NCI-H2029 (cell line): ENCODE data around the gene IL11.

Source experiments
- DNase-seq: peaks from one replicate; lab custom pipeline; 2025; lab: John Stamatoyannopoulos, UW

The IL11 gene

GRCh38 chr19:55391191-55391670, 21.0 kb upstream of the IL11 start:
- no peak for DNase-seq

GRCh38 chr19:55390461-55390880, 20.2 kb upstream of the IL11 start:
- DNase-seq: no peak

GRCh38 chr19:55389386-55390317, 19.4 kb upstream of the IL11 start:
- no peak for DNase-seq

- no peak for DNase-seq
Observed at GRCh38 chr19:55387736-55388497, 17.7 kb upstream of the IL11 start.

GRCh38 chr19:55386493-55386971, 16.3 kb upstream of the IL11 start:
- DNase-seq: no peak

- peak; percentile 99 for DNase-seq
Observed at GRCh38 chr19:55385724-55386492, 15.6 kb upstream of the IL11 start, which contains the start of gene RPL28. Gene RPL28, plus strand, starts transcription at chr19:55385932. Its CDS starts 426 bp downstream, at chr19:55386358.

GRCh38 chr19:55384920-55385723, 14.9 kb upstream of the IL11 start:
- peak; percentile 96 for DNase-seq

- DNase-seq: peak; percentile 31
Observed at GRCh38 chr19:55384131-55384919, 14.1 kb upstream of the IL11 start, which contains the start of gene TMEM238. Gene TMEM238, minus strand, starts transcription at chr19:55384292. Its CDS starts 33 bp downstream, at chr19:55384259.

- DNase-seq: peak; percentile 55
Observed at GRCh38 chr19:55383279-55384130, 13.2 kb upstream of the IL11 start.

GRCh38 chr19:55382522-55383054, 12.3 kb upstream of the IL11 start:
- no peak for DNase-seq

- DNase-seq: no peak
Observed at GRCh38 chr19:55382013-55382412, 11.8 kb upstream of the IL11 start.

- no peak for DNase-seq
Observed at GRCh38 chr19:55379174-55379573, 8.9 kb upstream of the IL11 start.

GRCh38 chr19:55377356-55378131, 7.3 kb upstream of the IL11 start:
- no peak for DNase-seq

GRCh38 chr19:55376241-55376933, 6.1 kb upstream of the IL11 start, which contains the start of gene TMEM190:
Gene TMEM190, plus strand, starts transcription at chr19:55376826. Its CDS starts 28 bp downstream, at chr19:55376854.
- no peak for DNase-seq

GRCh38 chr19:55373993-55374757, 3.9 kb upstream of the IL11 start:
- no peak for DNase-seq

GRCh38 chr19:55373306-55373992, 3.2 kb upstream of the IL11 start:
- DNase-seq: no peak
